IPS-15b (cell line): Measurements from ENCODE around the gene SMARCA4.
"Not testable (repeated sequence)": the region's sequence is repeated elsewhere in the genome, so short reads cannot be mapped to it uniquely, and the experiment has no call there.

Experiments
- H3K27me3 ChIP-seq: one replicate; pipeline ENCODE4 v1.6.1; 2013; ENCODE audit warnings: low read length; ENCODE audit not compliant: control insufficient read depth, insufficient read depth
- H3K36me3 ChIP-seq: one replicate; pipeline ENCODE4 v1.6.1; 2013; ENCODE audit warnings: low read length; ENCODE audit not compliant: control insufficient read depth, insufficient read depth
- H3K4me1 ChIP-seq: one replicate; pipeline ENCODE4 v1.6.1; 2013; ENCODE audit warnings: mild to moderate bottlenecking, low read length; ENCODE audit not compliant: control insufficient read depth, insufficient read depth
- H3K4me3 ChIP-seq: one replicate; pipeline ENCODE4 v1.5.1; 2013; ENCODE audit warnings: low read depth, low read length
- H3K9ac ChIP-seq: one replicate; pipeline ENCODE4 v1.6.1; 2013; ENCODE audit warnings: low read depth, mild to moderate bottlenecking, low read length
- H3K9me3 ChIP-seq: one replicate; pipeline ENCODE4 v1.6.1; 2013; ENCODE audit warnings: mild to moderate bottlenecking, low read length; ENCODE audit not compliant: control insufficient read depth, insufficient read depth

The SMARCA4 gene

DNA sequence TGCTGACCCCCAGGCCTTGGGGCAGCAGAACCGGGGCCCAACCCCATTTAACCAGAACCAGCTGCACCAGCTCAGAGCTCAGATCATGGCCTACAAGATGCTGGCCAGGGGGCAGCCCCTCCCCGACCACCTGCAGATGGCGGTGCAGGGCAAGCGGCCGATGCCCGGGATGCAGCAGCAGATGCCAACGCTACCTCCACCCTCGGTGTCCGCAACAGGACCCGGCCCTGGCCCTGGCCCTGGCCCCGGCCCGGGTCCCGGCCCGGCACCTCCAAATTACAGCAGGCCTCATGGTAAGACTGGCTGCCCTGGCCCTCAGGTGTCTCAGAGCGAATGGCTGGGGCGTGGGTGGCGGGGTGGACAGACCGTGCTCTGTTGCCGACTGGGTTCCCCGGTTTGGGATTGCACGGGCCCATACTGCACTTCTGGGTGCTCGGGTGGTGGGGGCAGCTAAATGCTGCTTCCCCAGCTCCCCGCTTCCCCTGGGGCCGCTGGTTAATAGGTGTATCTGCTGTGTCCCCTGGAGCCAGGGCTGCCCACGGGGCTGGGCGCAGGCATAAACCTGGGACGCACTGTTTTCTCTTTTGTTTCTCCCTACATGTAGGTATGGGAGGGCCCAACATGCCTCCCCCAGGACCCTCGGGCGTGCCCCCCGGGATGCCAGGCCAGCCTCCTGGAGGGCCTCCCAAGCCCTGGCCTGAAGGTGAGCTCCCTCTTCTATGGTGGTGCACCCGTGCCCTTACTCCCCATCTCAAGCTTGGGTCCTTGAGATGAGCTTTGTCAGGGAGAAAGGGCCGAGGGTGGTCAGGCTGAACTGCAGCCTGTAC is 25.7 kb downstream of the SMARCA4 start:
- no peaks in the 10 kb centered on the region for H3K27me3 ChIP-seq
- peaks cover 62% of the 10 kb centered on the region for H3K36me3 ChIP-seq
- H3K9me3 ChIP-seq, result no peaks in the 10 kb centered on the region
- no peak overlapping the region for H3K9ac ChIP-seq
- no peaks in the 10 kb centered on the region for H3K4me1 ChIP-seq
- H3K4me3 ChIP-seq, result no peak overlapping the region

DNA sequence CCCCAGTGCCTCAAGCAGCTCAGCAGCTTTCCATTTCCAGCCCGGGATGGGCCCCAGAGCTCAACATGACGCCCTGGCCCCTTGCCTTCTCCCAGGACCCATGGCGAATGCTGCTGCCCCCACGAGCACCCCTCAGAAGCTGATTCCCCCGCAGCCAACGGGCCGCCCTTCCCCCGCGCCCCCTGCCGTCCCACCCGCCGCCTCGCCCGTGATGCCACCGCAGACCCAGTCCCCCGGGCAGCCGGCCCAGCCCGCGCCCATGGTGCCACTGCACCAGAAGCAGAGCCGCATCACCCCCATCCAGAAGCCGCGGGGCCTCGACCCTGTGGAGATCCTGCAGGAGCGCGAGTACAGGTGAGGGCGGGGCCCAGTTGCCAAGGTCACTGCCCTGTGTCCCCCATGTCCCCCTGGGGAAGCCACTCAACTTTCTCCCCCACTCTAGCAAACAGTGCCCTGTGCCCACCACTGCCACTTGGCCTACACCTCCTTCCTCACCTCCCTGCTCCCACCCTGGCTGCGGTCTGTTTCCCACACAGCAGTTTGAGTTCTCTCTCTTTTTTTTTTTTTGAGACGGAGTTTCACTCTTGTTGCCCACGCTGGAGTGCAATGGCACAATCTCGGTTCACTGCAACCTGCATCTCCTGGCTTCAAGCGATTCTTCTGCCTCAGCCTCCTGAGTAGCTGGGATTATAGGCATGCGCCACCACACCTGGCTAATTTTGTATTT is 26.9 kb downstream of the SMARCA4 start:
- H3K27me3 ChIP-seq, result no peaks in the 10 kb centered on the region
- no peak overlapping the region for H3K4me3 ChIP-seq
- peaks cover 67% of the 10 kb centered on the region for H3K36me3 ChIP-seq
- no peaks in the 10 kb centered on the region for H3K4me1 ChIP-seq
- H3K9ac ChIP-seq, result no peak overlapping the region
- H3K9me3 ChIP-seq, result no peaks in the 10 kb centered on the region

DNA sequence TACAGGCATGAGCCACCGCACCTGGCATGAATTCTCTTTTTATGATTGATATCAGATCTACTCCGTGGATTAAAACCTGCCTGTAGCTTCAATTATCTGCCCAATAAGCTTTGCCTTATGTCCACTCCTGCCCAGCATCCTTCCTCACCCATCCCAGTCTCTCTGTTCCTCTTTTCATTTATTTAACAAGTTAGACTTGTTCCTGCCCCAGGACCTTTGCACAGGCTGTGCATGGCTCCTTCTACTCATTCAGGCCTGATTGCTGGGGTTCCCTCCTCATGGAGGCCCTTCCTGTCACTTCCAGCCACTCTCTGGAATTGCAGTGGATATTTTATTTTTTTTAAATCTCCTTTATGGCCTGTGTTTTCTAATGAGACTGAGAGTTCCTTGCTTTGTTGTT is 27.6 kb downstream of the SMARCA4 start:
- Histone ChIP-seq H3K4me1 (no peaks in the 10 kb centered on the region), H3K9me3 (no peaks in the 10 kb centered on the region), H3K27me3 (no peaks in the 10 kb centered on the region), H3K9ac (no peak overlapping the region), H3K36me3 (peaks cover 67% of the 10 kb centered on the region), H3K4me3 (no peak overlapping the region)

DNA sequence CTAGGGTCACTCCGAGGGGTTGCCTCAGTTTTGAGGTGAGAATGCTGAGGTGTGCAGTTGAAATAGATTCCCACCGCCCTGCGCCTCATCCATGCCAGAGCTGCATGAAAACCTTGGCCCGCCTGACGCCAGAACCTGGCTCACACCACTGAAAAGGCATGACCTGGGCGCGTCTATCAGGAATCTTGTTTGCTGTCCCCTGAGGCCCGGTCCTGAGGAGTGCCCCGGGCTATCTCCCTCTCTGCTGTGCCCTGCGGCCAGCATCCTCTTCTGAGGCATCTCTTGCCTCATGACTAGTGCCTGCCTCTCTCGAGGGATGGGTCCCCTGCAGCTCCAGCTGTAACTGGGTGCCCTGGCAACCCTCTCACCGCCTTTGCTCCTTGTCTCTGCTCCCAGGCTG is 28.1 kb downstream of the SMARCA4 start:
- no peaks in the 10 kb centered on the region for H3K27me3 ChIP-seq
- peaks cover 67% of the 10 kb centered on the region for H3K36me3 ChIP-seq

DNA sequence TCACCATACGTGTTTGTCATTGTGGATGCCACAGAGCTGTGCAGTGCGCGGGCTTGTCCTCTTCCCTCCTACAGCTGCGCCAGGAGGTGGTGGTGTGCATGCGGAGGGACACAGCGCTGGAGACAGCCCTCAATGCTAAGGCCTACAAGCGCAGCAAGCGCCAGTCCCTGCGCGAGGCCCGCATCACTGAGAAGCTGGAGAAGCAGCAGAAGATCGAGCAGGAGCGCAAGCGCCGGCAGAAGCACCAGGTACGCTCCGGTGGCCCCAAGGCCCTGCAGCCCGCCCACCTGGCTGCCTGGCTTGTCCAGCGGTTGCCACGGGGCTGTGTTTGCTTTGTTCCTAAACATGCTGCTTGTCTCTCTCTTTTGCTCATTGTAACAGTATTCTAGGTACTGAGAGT is 30.2 kb downstream of the SMARCA4 start:
- Histone ChIP-seq H3K9me3 (no peaks in the 10 kb centered on the region), H3K36me3 (peaks cover 61% of the 10 kb centered on the region), H3K4me3 (no peak overlapping the region), H3K4me1 (no peaks in the 10 kb centered on the region), H3K9ac (no peak overlapping the region), H3K27me3 (no peaks in the 10 kb centered on the region)

More for the DNA sequence above, 28.1 kb downstream of the SMARCA4 start:
- Histone ChIP-seq H3K9ac (no peak overlapping the region), H3K4me3 (no peak overlapping the region), H3K4me1 (no peaks in the 10 kb centered on the region), H3K9me3 (no peaks in the 10 kb centered on the region)

DNA sequence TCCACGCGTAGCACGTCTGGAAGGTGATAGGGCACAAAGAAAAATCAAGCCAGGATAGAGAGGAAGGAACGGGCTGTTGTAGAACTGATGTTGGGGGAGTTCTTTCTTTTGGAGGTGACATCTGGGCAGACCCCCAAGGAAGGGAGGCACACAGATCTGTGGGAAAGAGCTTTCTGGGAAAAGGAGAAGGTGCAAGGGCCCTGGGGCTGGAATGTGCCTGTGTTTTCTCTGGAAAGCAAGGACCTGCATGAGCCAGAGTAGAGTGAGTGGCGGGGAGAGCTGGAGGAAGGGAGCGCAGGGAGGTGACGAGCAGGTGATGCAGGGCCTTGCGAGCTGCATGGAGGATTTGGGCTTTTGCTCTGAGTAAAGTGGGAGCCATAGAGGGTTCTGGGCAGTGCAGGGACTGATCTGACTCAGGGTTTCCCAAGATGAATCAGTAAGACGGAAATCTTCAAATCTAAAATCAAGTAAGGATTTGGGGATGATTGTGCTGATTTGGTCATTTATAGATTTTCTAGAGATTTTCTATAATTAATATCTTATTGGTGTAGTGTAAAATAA is 30.8 kb downstream of the SMARCA4 start:
- H3K27me3 ChIP-seq, result no peaks in the 10 kb centered on the region

DNA sequence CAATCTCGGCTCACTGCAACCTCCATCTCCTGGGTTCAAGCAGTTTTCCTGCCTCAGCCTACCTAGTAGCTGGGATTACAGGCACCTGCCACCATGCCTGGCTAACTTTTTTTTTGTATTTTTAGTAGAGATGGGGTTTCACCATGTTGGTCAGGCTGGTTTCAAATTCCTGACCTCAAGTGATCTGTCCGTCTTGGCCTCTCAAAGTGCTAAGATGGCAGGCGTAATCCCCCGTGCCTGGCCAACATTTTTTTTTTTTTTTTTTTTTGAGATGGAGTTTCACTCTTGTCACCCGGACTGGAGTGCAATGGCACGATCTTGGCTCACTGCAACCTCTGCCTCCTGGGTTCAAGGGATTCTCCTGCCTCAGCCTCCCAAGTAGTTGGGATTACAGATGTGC is 31.3 kb downstream of the SMARCA4 start:
- H3K9me3 ChIP-seq, H3K27me3 ChIP-seq, H3K9ac ChIP-seq, H3K4me3 ChIP-seq, H3K4me1 ChIP-seq: not testable (repeated sequence)
- peaks cover 60% of the 10 kb centered on the region for H3K36me3 ChIP-seq

More for the DNA sequence above, 30.8 kb downstream of the SMARCA4 start:
- Histone ChIP-seq H3K9ac (no peak overlapping the region), H3K36me3 (peaks cover 61% of the 10 kb centered on the region), H3K4me1 (no peaks in the 10 kb centered on the region), H3K4me3 (no peak overlapping the region), H3K9me3 (no peaks in the 10 kb centered on the region)

DNA sequence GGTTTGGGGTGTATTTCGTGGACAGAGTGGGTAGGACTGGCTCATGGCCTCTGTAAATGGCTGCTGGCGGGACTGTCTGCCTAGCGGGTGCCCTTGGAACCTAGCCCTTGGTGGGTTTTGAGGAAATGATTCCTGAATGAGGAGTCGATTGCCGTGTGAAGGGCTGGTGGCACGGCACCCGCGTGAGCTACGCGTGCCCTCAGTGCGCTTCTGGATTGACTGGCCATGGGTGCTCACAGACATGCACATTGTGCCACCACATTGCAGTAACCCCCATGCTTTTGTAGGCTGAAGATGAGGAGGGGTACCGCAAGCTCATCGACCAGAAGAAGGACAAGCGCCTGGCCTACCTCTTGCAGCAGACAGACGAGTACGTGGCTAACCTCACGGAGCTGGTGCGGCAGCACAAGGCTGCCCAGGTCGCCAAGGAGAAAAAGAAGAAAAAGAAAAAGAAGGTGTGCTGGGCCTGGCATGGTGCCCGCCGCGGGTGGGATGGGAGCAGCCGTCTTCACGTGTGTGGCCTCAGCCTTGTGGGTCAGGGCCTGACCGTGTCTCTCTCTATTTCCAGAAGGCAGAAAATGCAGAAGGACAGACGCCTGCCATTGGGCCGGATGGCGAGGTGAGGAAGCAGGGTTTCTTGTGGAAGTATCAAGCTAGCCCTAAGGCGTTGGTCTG is 35.2 kb downstream of the SMARCA4 start:
- H3K27me3 ChIP-seq, result no peaks in the 10 kb centered on the region
- H3K36me3 ChIP-seq, result peaks cover 55% of the 10 kb centered on the region
- H3K9me3 ChIP-seq, result no peaks in the 10 kb centered on the region
- no peaks in the 10 kb centered on the region for H3K4me1 ChIP-seq
- H3K4me3 ChIP-seq, result no peak overlapping the region
- H3K9ac ChIP-seq, result no peak overlapping the region

DNA sequence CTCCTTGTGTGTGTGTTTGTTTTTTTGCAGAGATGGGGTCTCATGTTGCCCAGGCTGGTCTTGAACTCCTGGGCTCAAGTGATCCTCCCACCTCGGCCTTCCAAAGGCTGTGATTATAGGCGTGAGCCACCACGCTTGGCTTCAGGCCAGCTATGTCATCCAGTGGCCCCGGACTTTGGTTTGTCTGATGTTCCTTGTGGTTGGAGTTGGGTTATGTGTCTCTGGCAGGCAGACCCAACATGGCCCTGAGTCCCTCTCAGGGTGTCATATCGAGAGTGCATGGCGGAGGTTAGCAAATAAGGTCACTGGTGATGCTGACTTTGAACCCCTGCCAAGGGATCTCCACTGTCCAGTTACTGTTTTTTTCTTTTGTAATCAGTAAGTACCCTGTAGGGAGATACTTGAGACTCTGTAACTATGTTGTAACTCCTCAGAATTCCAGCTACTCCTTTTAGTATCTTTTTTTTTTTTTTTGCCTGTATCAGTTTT is 37.3 kb downstream of the SMARCA4 start:
- Histone ChIP-seq H3K9ac (no peak overlapping the region), H3K36me3 (peaks cover 52% of the 10 kb centered on the region), H3K9me3 (no peaks in the 10 kb centered on the region), H3K4me1 (no peaks in the 10 kb centered on the region), H3K27me3 (no peaks in the 10 kb centered on the region), H3K4me3 (no peak overlapping the region)

DNA sequence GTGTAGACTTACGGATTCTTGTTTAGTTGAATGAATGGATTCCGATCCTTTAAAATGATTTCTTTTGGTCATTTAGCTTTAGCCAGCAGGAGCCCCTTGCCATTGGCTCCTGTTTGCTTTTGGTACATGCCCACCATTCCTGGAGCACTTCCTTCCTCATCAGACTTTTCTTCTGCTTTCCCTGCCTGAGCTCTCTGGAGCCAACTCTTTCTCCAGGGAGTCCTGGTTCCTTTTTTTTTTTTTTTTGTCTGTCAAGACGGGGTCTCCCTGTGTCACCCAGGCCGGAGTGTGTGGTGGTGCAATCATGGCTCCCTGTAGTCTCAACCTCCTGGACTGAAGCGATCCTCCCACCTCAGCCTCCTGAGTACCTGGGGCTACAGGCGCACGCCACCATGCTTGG is 37.8 kb downstream of the SMARCA4 start:
- H3K4me1 ChIP-seq, result no peaks in the 10 kb centered on the region
- H3K36me3 ChIP-seq, result peaks cover 54% of the 10 kb centered on the region
- H3K9me3 ChIP-seq, result no peaks in the 10 kb centered on the region
- H3K27me3 ChIP-seq, result no peaks in the 10 kb centered on the region
- no peak overlapping the region for H3K9ac ChIP-seq
- H3K4me3 ChIP-seq, result no peak overlapping the region

DNA sequence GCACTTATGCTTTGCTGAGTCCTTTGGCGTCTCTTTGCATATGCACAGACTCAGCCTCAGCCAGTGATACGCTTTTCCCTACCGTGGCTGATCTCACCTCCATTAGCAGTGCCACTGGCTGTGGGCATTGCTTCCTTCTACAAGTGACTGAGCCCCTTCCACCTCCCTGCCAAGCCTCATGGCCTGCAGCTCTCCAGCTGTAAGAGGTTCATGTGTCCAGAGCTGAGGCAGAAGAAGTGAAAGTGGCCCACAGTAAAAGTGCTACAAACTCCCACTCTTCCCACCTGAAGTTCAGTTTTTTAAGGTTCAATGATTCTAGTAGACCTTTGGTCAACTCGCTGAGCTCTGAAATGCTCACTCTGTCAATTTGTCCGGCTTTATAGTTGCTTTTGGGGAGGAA is 44.7 kb downstream of the SMARCA4 start:
- no peak overlapping the region for H3K4me3 ChIP-seq
- no peaks in the 10 kb centered on the region for H3K9me3 ChIP-seq
- no peaks in the 10 kb centered on the region for H3K27me3 ChIP-seq
- peaks cover 48% of the 10 kb centered on the region for H3K36me3 ChIP-seq
- no peaks in the 10 kb centered on the region for H3K4me1 ChIP-seq
- H3K9ac ChIP-seq, result no peak overlapping the region
